Measurements from ENCODE around the gene WSCD2. TPM values are rescaled to one million over a fixed set of nuclear protein-coding genes. Genes with fewer than 3 reads are reported as not detected.
"Not testable (repeated sequence)": the region's sequence is repeated elsewhere in the genome, so short reads cannot be mapped to it uniquely, and the experiment has no call there.

Gene WSCD2
- total RNA-seq, 2 donors from 2014 or later = 0.15 to 0.74 TPM

GRCh38 chr12:108214486-108214885, 85.4 kb downstream of the WSCD2 start:
- intact Hi-C loops (cut with DNase I) = no loop called here
- H3K4me1 ChIP-seq = no peaks in the 10 kb centered on the region
- no peaks in the 10 kb centered on the region for H3K27me3 ChIP-seq
- H3K36me3 ChIP-seq = no peaks in the 10 kb centered on the region
- TF ChIP-seq, protein P1, sequence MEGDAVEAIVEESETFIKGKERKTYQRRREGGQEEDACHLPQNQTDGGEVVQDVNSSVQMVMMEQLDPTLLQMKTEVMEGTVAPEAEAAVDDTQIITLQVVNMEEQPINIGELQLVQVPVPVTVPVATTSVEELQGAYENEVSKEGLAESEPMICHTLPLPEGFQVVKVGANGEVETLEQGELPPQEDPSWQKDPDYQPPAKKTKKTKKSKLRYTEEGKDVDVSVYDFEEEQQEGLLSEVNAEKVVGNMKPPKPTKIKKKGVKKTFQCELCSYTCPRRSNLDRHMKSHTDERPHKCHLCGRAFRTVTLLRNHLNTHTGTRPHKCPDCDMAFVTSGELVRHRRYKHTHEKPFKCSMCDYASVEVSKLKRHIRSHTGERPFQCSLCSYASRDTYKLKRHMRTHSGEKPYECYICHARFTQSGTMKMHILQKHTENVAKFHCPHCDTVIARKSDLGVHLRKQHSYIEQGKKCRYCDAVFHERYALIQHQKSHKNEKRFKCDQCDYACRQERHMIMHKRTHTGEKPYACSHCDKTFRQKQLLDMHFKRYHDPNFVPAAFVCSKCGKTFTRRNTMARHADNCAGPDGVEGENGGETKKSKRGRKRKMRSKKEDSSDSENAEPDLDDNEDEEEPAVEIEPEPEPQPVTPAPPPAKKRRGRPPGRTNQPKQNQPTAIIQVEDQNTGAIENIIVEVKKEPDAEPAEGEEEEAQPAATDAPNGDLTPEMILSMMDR (IDR thresholded peaks at IDR 0.05) = no peak
- H3K9ac ChIP-seq (ENCODE audit: low read depth in 2 of 2, low read length in 2 of 2) = no peak overlapping the region
- peak; percentile 18 for DNase-seq
- no peaks in the 10 kb centered on the region for H3K9me3 ChIP-seq
- no peak overlapping the region for H3K27ac ChIP-seq
- H3K4me3 ChIP-seq = no peak overlapping the region

GRCh38 chr12:108215458-108215857, 86.4 kb downstream of the WSCD2 start:
- intact Hi-C loops (cut with DNase I) = no loop called here
- H3K36me3 ChIP-seq = no peaks in the 10 kb centered on the region
- H3K27me3 ChIP-seq = no peaks in the 10 kb centered on the region
- TF ChIP-seq, protein P1 (IDR thresholded peaks at IDR 0.05) = no peak
- no peak for DNase-seq
- no peaks in the 10 kb centered on the region for H3K9me3 ChIP-seq
- no peak overlapping the region for H3K9ac ChIP-seq (ENCODE audit: low read depth in 2 of 2, low read length in 2 of 2)
- no peak overlapping the region for H3K4me3 ChIP-seq
- no peak overlapping the region for H3K27ac ChIP-seq
- no peaks in the 10 kb centered on the region for H3K4me1 ChIP-seq

DNA sequence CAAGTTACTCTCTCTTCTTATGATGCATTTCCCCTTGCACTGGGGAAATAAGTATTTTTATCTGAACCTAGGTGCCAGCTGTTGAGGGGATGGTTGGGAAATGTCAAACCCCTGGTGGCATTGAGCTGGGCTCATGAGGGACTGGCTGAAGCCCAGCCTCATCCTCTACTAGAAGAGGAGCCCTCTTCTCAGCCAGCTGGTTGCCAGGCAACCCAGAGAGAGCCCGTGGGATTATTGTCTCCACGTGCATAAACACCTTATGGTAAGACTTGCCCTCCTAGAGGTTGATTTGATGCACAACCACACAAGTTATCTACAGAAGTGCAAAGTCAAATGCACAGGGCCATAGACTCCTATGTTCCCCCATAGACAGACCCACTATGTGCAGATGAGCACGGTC, 89.8 kb downstream of the WSCD2 start:
- no peaks in the 10 kb centered on the region for H3K4me1 ChIP-seq
- H3K9ac ChIP-seq (ENCODE audit: low read depth in 2 of 2, low read length in 2 of 2) = no peak overlapping the region
- TF ChIP-seq, protein P1 (IDR thresholded peaks at IDR 0.05) = no peak
- DNase-seq = no peak
- no peak overlapping the region for H3K4me3 ChIP-seq
- H3K9me3 ChIP-seq = no peaks in the 10 kb centered on the region
- H3K27ac ChIP-seq = no peak overlapping the region
- no peaks in the 10 kb centered on the region for H3K36me3 ChIP-seq
- H3K27me3 ChIP-seq = no peaks in the 10 kb centered on the region
- intact Hi-C loops (cut with DNase I) = no loop called here

DNA sequence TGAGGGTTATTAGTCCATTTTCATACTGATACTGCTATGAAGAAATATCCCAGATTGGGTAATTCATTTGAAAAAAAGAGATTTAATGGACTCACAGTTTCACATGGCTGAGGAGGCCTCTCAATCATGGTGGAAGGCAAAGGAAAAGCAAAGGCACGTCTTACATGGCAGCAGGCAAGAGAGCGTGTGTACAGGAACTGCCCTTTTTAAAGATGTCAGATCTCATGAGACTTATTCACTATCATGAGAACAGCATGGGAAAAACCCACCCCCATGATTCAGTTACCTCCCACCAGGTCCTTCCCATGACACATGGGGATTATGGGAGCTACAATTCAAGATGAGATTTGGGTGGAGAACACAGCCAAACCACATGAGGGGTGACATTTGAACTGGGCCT, 96.0 kb downstream of the WSCD2 start:
- H3K9ac ChIP-seq (ENCODE audit: low read depth in 2 of 2, low read length in 2 of 2); H3K4me1 ChIP-seq; H3K27ac ChIP-seq; H3K4me3 ChIP-seq; H3K9me3 ChIP-seq; DNase-seq; H3K27me3 ChIP-seq; H3K36me3 ChIP-seq; intact Hi-C loops (cut with DNase I): not testable (repeated sequence)

- no peaks in the 10 kb centered on the region for H3K27me3 ChIP-seq
Measured at GRCh38 chr12:108226866-108227265, 97.8 kb downstream of the WSCD2 start.

DNA sequence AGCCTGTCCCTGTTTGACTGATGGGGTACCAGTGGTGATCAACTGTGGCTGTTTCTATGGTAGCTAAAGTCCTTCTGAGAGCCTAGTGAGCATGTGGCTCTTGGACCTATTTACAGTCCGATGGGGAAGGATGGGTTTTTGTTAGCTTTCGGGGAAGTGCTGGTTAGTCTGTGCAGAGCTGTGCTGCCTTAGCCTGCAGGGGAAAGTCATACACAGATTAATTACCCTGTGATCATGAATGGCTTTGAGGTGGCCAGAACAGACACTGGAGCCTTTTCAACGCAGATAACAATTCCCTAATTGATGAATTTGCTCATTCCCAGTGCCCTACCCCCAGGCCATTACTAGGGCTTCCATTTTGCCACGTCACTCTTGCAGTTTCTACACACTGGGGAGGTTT, 99.7 kb downstream of the WSCD2 start:
- H3K9me3 ChIP-seq = no peaks in the 10 kb centered on the region
- TF ChIP-seq, protein P1 (IDR thresholded peaks at IDR 0.05) = no peak
- no peaks in the 10 kb centered on the region for H3K4me1 ChIP-seq
- no peaks in the 10 kb centered on the region for H3K36me3 ChIP-seq
- no peak overlapping the region for H3K9ac ChIP-seq (ENCODE audit: low read depth in 2 of 2, low read length in 2 of 2)
- H3K4me3 ChIP-seq = no peak overlapping the region
- no peak for DNase-seq
- H3K27ac ChIP-seq = no peak overlapping the region
- intact Hi-C loops (cut with DNase I) = no loop called here
- H3K27me3 ChIP-seq = no peaks in the 10 kb centered on the region

More at GRCh38 chr12:108226866-108227265, 97.8 kb downstream of the WSCD2 start:
- no peaks in the 10 kb centered on the region for H3K36me3 ChIP-seq
- no peak overlapping the region for H3K9ac ChIP-seq (ENCODE audit: low read depth in 2 of 2, low read length in 2 of 2)
- intact Hi-C loops (cut with DNase I) = no loop called here
- TF ChIP-seq, protein P1 (IDR thresholded peaks at IDR 0.05) = no peak
- DNase-seq = no peak
- no peaks in the 10 kb centered on the region for H3K4me1 ChIP-seq
- H3K4me3 ChIP-seq = no peak overlapping the region
- no peak overlapping the region for H3K27ac ChIP-seq
- no peaks in the 10 kb centered on the region for H3K9me3 ChIP-seq

Data from colonic mucosa (tissue), 4 donors.